ENCODE measurements around the gene RANBP17. TPM values are rescaled to one million over a fixed set of nuclear protein-coding genes. Genes with fewer than 3 reads are reported as not detected.
"Not testable (repeated sequence)": the region's sequence is repeated elsewhere in the genome, so short reads cannot be mapped to it uniquely, and the experiment has no call there.

Gene RANBP17
- total RNA-seq, 1 donor from 2014 or later: 22.0 TPM

GRCh38 chr5:170974461-170974860, 112.6 kb downstream of the RANBP17 start:
- Mint-ChIP-seq H3K27me3 (no peaks in the 10 kb centered on the region), H3K27ac (no peak overlapping the region), H3K4me1 (ENCODE audit: unreplicated experiment) (no peaks in the 10 kb centered on the region), H3K36me3 (peaks cover 14% of the 10 kb centered on the region), H3K4me3 (no peak overlapping the region), H3K9me3 (peaks cover 6% of the 10 kb centered on the region)
- no peak for DNase-seq (ENCODE audit: extremely low spot score, unreplicated experiment)
- TF ChIP-seq, protein P1, sequence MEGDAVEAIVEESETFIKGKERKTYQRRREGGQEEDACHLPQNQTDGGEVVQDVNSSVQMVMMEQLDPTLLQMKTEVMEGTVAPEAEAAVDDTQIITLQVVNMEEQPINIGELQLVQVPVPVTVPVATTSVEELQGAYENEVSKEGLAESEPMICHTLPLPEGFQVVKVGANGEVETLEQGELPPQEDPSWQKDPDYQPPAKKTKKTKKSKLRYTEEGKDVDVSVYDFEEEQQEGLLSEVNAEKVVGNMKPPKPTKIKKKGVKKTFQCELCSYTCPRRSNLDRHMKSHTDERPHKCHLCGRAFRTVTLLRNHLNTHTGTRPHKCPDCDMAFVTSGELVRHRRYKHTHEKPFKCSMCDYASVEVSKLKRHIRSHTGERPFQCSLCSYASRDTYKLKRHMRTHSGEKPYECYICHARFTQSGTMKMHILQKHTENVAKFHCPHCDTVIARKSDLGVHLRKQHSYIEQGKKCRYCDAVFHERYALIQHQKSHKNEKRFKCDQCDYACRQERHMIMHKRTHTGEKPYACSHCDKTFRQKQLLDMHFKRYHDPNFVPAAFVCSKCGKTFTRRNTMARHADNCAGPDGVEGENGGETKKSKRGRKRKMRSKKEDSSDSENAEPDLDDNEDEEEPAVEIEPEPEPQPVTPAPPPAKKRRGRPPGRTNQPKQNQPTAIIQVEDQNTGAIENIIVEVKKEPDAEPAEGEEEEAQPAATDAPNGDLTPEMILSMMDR (conservative IDR thresholded peaks at IDR 0.05): no peak

- Mint-ChIP-seq H3K36me3 (peaks cover 33% of the 10 kb centered on the region), H3K9me3 (peaks cover 19% of the 10 kb centered on the region)
- H3K27me3 Mint-ChIP-seq; H3K4me3 Mint-ChIP-seq; H3K27ac Mint-ChIP-seq; H3K4me1 Mint-ChIP-seq (ENCODE audit: unreplicated experiment); DNase-seq (ENCODE audit: extremely low spot score, unreplicated experiment): not testable (repeated sequence)
Observed at GRCh38 chr5:170980261-170980660, 118.4 kb downstream of the RANBP17 start.

- DNase-seq (ENCODE audit: extremely low spot score, unreplicated experiment): no peak
- Mint-ChIP-seq H3K27ac (no peak overlapping the region), H3K27me3 (no peaks in the 10 kb centered on the region), H3K36me3 (peaks cover 16% of the 10 kb centered on the region), H3K4me3 (no peak overlapping the region), H3K9me3 (peaks cover 6% of the 10 kb centered on the region), H3K4me1 (ENCODE audit: unreplicated experiment) (no peaks in the 10 kb centered on the region)
- TF ChIP-seq, protein P1 (conservative IDR thresholded peaks at IDR 0.05): no peak
Observed at GRCh38 chr5:170985486-170985885, 123.7 kb downstream of the RANBP17 start.

DNA sequence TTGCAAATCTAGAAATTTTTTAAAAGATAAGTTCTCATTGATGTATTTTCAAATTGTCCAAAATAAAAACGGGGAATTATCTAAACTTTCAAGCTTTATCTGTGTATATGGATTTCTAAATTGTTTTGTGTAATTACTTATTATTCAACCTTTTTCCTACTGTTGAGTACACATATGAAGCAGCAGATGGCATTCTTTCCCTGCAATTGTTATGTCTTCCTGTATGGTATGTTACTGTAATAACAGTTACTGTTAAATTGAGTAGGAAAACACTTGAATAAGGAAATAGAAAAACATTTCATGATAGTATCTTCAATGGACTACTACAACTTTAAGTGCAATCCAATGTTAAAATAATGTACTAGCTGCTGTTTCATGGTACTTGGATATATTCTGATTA, 124.8 kb downstream of the RANBP17 start:
- Mint-ChIP-seq H3K9me3 (peaks cover under 1% of the 10 kb centered on the region), H3K27ac (no peak overlapping the region), H3K36me3 (peaks cover 8% of the 10 kb centered on the region), H3K4me1 (ENCODE audit: unreplicated experiment) (no peaks in the 10 kb centered on the region), H3K27me3 (no peaks in the 10 kb centered on the region), H3K4me3 (no peak overlapping the region)
- DNase-seq (ENCODE audit: extremely low spot score, unreplicated experiment): no peak
- TF ChIP-seq, protein P1 (conservative IDR thresholded peaks at IDR 0.05): peak; percentile 43

GRCh38 chr5:170993476-170993875, 131.7 kb downstream of the RANBP17 start:
- Mint-ChIP-seq H3K4me1 (ENCODE audit: unreplicated experiment) (no peaks in the 10 kb centered on the region), H3K27me3 (no peaks in the 10 kb centered on the region), H3K36me3 (no peaks in the 10 kb centered on the region), H3K4me3 (no peak overlapping the region), H3K27ac (no peak overlapping the region), H3K9me3 (no peaks in the 10 kb centered on the region)
- DNase-seq (ENCODE audit: extremely low spot score, unreplicated experiment): no peak
- TF ChIP-seq, protein P1 (conservative IDR thresholded peaks at IDR 0.05): no peak

GRCh38 chr5:171010086-171010485, 148.3 kb downstream of the RANBP17 start:
- Mint-ChIP-seq H3K27ac (no peak overlapping the region), H3K36me3 (peaks cover 4% of the 10 kb centered on the region), H3K27me3 (no peaks in the 10 kb centered on the region), H3K4me3 (no peak overlapping the region), H3K4me1 (ENCODE audit: unreplicated experiment) (no peaks in the 10 kb centered on the region), H3K9me3 (peaks cover 12% of the 10 kb centered on the region)
- DNase-seq (ENCODE audit: extremely low spot score, unreplicated experiment): no peak
- TF ChIP-seq, protein P1 (conservative IDR thresholded peaks at IDR 0.05): no peak

All from type B pancreatic cell (in vitro differentiated cells).